Stimulated activated naive B cell treated with anti-CD40 and anti-IgM and Interleukin-4, amounts not matched to agents 10 μg/mL and 1 μg/mL and 100 μg/mL, for 72 hours (primary cell): Measurements from ENCODE around the gene CD8A.

ENCODE experiments used
- ATAC-seq, 2 donors: fragments of 150-1000 bp; cut with Tn5 transposase; replicated peaks; 2 replicates each; pipeline ENCODE4 v1.10.0; 2021; ENCODE audit warnings: moderate library complexity in 1 of 2
- DNase-seq: peaks from one replicate; pipeline ENCODE4 v3.0.0; 2021
- H3K27ac Mint-ChIP-seq: one replicate; pipeline ENCODE4 v1.8.0; 2022; ENCODE audit warnings: mild to moderate bottlenecking, mixed read lengths
- H3K27me3 Mint-ChIP-seq, 2 donors: one replicate each; pipeline ENCODE4 v1.8.0; 2022; ENCODE audit warnings: mixed read lengths in 2 of 2
- H3K36me3 Mint-ChIP-seq, 2 donors: one replicate each; pipeline ENCODE4 v1.8.0; 2022; ENCODE audit warnings: mixed read lengths in 2 of 2, mild to moderate bottlenecking in 1 of 2
- H3K4me1 Mint-ChIP-seq, 2 donors: one replicate each; pipeline ENCODE4 v1.8.0; 2022; ENCODE audit warnings: mixed read lengths in 2 of 2, mild to moderate bottlenecking in 1 of 2
- H3K4me3 Mint-ChIP-seq, 2 donors: one replicate each; pipeline ENCODE4 v1.8.0; 2022; ENCODE audit warnings: mild to moderate bottlenecking in 2 of 2, mixed read lengths in 2 of 2, moderate library complexity in 1 of 2
- H3K9me3 Mint-ChIP-seq, 2 donors: one replicate each; pipeline ENCODE4 v1.8.0; 2022; ENCODE audit warnings: mixed read lengths in 2 of 2, mild to moderate bottlenecking in 1 of 2

The CD8A gene

DNA sequence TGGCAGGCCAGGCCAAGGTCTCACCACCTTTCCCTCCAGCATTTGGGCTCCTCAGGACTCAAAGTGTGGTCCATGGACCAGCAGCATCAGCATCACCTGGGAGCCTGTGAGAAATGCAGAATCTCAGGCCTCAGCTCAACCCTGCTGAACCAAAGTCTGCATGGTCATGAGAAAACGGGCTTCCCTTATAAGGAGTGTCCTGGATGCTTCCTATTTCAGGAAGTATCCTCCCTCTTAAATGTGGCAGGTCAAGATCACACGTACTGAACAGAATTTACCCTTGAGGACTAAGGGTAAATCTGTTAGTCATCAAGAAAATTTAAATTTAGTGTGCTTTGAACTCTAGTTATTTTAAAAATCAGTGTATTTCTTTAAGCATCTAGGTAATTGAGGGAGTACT lies 11.8 kb downstream of the CD8A start:
- Mint-ChIP-seq H3K9me3 (no peaks in the 10 kb centered on the region), H3K36me3 (peaks cover 7 to 14% of the 10 kb centered on the region in 2 donors), H3K4me1 (peaks cover 11 to 24% of the 10 kb centered on the region in 2 donors), H3K27me3 (no peaks in the 10 kb centered on the region), H3K4me3 (no peak overlapping the region), H3K27ac (no peak overlapping the region)
- DNase-seq (no peak), ATAC-seq (no peak)

- no peak overlapping the region for H3K4me3 Mint-ChIP-seq
- no peak for DNase-seq
- no peak for ATAC-seq
- H3K36me3 Mint-ChIP-seq, result peaks cover 20 to 34% of the 10 kb centered on the region in 2 donors
- peaks cover 3 to 6% of the 10 kb centered on the region in 2 donors for H3K4me1 Mint-ChIP-seq
- no peaks in the 10 kb centered on the region for H3K9me3 Mint-ChIP-seq
- H3K27ac Mint-ChIP-seq, result no peak overlapping the region
- no peaks in the 10 kb centered on the region for H3K27me3 Mint-ChIP-seq
Measured at GRCh38 chr2:86776532-86776931, 14.2 kb downstream of the CD8A start.

- Mint-ChIP-seq H3K36me3 (peaks cover 23 to 39% of the 10 kb centered on the region in 2 donors), H3K27me3 (no peaks in the 10 kb centered on the region)
Measured at GRCh38 chr2:86775338-86775737, 15.4 kb downstream of the CD8A start.

DNA sequence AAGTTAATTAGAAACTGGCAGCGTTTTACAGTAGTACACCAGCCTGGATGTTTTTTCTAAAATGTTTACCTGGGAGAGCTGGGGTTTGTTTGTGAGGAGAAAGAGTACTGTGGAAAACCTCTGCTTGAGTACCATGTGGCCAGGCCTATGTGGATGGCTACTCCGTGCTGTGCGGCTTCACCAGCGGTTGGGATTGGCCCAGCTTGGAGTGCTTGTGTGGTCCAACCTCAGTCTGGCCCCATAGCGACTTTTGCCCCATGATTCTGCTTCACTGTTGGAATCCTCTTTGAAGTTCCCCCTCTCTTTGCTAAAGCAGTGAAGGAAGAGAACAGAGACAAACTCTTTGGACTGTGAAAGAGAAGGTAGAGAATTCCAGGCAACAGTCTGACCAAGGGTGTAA lies 15.9 kb downstream of the CD8A start:
- no peaks in the 10 kb centered on the region for H3K27me3 Mint-ChIP-seq
- no peaks in the 10 kb centered on the region for H3K9me3 Mint-ChIP-seq
- no peak for ATAC-seq
- no peak for DNase-seq
- no peaks in the 10 kb centered on the region for H3K4me1 Mint-ChIP-seq
- H3K27ac Mint-ChIP-seq, result no peak overlapping the region
- H3K36me3 Mint-ChIP-seq, result peaks cover 23 to 41% of the 10 kb centered on the region in 2 donors
- H3K4me3 Mint-ChIP-seq, result no peak overlapping the region

More at GRCh38 chr2:86775338-86775737, 15.4 kb downstream of the CD8A start:
- ATAC-seq (no peak), DNase-seq (no peak)
- H3K27ac Mint-ChIP-seq, result peak overlapping the region; percentile 42
- no peaks in the 10 kb centered on the region for H3K9me3 Mint-ChIP-seq
- H3K4me1 Mint-ChIP-seq, result no peaks in the 10 kb centered on the region
- H3K4me3 Mint-ChIP-seq, result no peak overlapping the region

DNA sequence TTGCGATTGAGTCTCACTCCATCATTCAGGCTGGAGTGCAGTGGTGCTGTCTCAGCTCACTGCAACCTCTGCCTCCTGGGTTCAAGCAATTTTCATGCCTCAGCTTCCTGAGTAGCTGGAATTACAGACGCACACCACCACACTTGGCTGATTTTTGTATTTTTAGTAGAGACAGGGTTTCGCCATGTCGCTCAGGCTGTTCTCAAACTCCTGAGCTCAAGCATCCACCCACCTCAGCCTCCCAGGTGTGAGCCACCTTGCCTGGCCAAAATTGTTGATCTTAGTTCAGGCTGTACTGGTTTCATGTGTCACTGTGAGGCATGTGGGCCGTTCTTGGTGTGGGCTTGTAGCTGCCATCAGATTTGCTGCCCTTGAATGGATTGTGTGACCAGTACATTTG lies 18.1 kb downstream of the CD8A start:
- no peaks in the 10 kb centered on the region for H3K9me3 Mint-ChIP-seq
- no peak overlapping the region for H3K4me3 Mint-ChIP-seq
- no peak for ATAC-seq
- H3K27me3 Mint-ChIP-seq, result no peaks in the 10 kb centered on the region
- no peak overlapping the region for H3K27ac Mint-ChIP-seq
- peaks cover 25 to 49% of the 10 kb centered on the region in 2 donors for H3K36me3 Mint-ChIP-seq
- DNase-seq, result no peak
- H3K4me1 Mint-ChIP-seq, result no peaks in the 10 kb centered on the region

- H3K4me3 Mint-ChIP-seq, result no peak overlapping the region
- H3K36me3 Mint-ChIP-seq, result peaks cover 25 to 48% of the 10 kb centered on the region in 2 donors
- no peaks in the 10 kb centered on the region for H3K9me3 Mint-ChIP-seq
- H3K4me1 Mint-ChIP-seq, result no peaks in the 10 kb centered on the region
- DNase-seq (no peak), ATAC-seq (no peak)
- H3K27ac Mint-ChIP-seq, result no peak overlapping the region
- no peaks in the 10 kb centered on the region for H3K27me3 Mint-ChIP-seq
Measured at GRCh38 chr2:86770816-86771301, 19.9 kb downstream of the CD8A start.

DNA sequence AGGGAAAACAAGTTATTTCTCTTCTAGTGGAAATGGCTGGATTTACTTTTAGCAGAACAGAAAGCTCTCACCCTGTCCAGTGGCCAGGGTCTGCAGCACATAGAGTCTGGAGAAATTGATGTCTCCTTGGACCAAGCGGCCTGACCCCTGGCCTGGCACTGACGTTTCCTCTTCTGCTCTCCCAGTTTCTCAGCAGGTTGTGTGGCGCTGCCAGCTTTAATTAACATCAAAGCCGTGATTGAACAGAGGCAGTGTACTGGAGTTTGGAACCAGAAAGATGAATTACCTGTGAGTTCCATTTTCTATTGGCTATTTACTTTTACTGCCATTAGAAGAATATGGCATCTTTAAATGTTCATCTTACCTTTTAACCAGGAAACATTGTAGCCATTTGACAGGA lies 20.9 kb downstream of the CD8A start:
- no peak overlapping the region for H3K4me3 Mint-ChIP-seq
- no peaks in the 10 kb centered on the region for H3K4me1 Mint-ChIP-seq
- DNase-seq, result no peak
- no peaks in the 10 kb centered on the region for H3K9me3 Mint-ChIP-seq
- ATAC-seq, result no peak
- H3K27ac Mint-ChIP-seq, result no peak overlapping the region
- H3K27me3 Mint-ChIP-seq, result no peaks in the 10 kb centered on the region
- H3K36me3 Mint-ChIP-seq, result peaks cover 24 to 48% of the 10 kb centered on the region in 2 donors

- Mint-ChIP-seq H3K4me3 (no peak overlapping the region), H3K27ac (no peak overlapping the region), H3K9me3 (no peaks in the 10 kb centered on the region), H3K27me3 (no peaks in the 10 kb centered on the region), H3K36me3 (peaks cover 20 to 37% of the 10 kb centered on the region in 2 donors), H3K4me1 (peaks cover 3 to 5% of the 10 kb centered on the region in 2 donors)
- ATAC-seq (no peak), DNase-seq (no peak)
Measured at GRCh38 chr2:86768189-86768949, 22.3 kb downstream of the CD8A start.

- Mint-ChIP-seq H3K36me3 (peaks cover 12 to 22% of the 10 kb centered on the region in 2 donors), H3K4me1 (peaks cover 11 to 15% of the 10 kb centered on the region in 2 donors), H3K27me3 (no peaks in the 10 kb centered on the region), H3K27ac (no peak overlapping the region), H3K4me3 (no peak overlapping the region), H3K9me3 (no peaks in the 10 kb centered on the region)
- no peak for ATAC-seq
- DNase-seq, result no peak
Measured at GRCh38 chr2:86765310-86765695, 25.4 kb downstream of the CD8A start.

DNA sequence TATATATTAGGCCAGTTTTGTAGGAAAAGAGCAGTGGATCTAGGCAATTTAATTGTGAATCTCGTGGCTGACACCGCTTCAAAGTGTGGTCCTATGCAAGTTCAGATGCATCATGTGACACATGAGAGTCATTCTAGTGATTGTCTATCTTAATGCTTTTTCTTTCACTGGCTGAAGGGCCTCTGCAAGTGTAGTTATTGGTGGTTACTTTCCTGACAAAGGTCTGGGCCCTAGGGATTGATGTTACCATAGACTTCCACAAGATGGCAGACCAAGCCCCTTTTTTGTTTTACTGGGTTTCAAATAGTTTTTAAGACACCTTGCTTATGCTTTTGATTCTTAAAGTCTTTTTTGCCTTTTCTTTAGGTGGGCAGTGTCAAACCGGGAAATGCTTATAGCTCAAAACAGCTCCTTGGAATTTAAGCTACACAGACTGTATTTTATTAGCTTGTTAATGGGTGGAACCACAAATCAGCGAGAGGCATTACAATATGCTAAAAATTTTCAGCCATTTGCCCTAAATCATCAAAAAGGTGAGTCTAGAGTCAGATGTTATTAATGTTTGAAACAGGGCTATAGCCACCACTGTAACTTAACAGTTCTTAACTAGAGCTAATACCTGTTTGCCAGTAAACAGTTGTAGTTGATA lies 25.9 kb downstream of the CD8A start:
- Mint-ChIP-seq H3K9me3 (no peaks in the 10 kb centered on the region), H3K4me3 (no peak overlapping the region), H3K27me3 (no peaks in the 10 kb centered on the region), H3K27ac (no peak overlapping the region), H3K4me1 (peaks cover 11 to 20% of the 10 kb centered on the region in 2 donors), H3K36me3 (peaks cover 12 to 25% of the 10 kb centered on the region in 2 donors)
- peak; percentile 72 to 73 for ATAC-seq
- DNase-seq, result no peak

DNA sequence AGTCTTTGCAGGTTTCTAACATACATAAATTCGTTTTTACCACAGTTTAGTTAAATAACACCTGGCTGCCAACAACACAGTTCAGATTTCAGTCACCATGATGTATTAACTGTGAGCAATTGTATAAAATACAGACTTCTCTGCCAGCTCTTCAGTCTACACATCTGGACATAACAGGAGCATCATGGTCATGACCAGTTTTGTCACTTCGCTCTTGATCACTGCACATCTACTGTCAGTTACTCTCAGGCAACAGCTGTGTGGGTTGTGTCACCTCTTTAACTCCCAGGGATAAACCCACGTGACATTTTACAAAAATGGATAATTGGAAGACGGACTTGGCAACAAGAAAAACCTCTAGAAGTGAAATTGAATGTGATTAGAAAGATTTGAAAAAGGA lies 30.3 kb downstream of the CD8A start:
- H3K27me3 Mint-ChIP-seq, result no peaks in the 10 kb centered on the region
- no peak for DNase-seq
- no peak overlapping the region for H3K27ac Mint-ChIP-seq
- ATAC-seq, result no peak
- peaks cover 22 to 31% of the 10 kb centered on the region in 2 donors for H3K36me3 Mint-ChIP-seq
- H3K4me1 Mint-ChIP-seq, result peaks cover 16 to 25% of the 10 kb centered on the region in 2 donors
- no peaks in the 10 kb centered on the region for H3K9me3 Mint-ChIP-seq
- no peak overlapping the region for H3K4me3 Mint-ChIP-seq

DNA sequence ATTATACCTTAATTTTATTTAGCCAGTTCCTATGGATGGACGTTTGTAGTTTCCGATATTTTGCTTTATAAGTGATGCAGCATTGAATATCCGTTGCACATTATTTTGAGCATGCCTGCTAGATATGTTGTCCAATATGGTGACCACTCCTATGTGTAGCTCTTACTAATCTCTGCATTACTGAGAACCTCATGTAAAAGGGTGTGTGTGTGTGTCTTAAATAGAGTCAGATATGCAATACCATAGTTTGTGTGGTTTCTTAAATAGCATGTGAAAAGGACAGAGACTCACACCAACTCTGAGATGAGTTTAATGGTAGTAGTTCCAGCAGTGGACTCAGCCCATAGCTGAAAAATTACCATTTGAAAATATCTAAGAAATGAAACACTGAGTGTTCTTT lies 32.3 kb downstream of the CD8A start:
- DNase-seq (no peak), ATAC-seq (no peak)
- H3K4me3 Mint-ChIP-seq, result no peak overlapping the region
- peaks cover 14 to 20% of the 10 kb centered on the region in 2 donors for H3K4me1 Mint-ChIP-seq
- no peaks in the 10 kb centered on the region for H3K9me3 Mint-ChIP-seq
- H3K27me3 Mint-ChIP-seq, result no peaks in the 10 kb centered on the region
- no peak overlapping the region for H3K27ac Mint-ChIP-seq
- H3K36me3 Mint-ChIP-seq, result peaks cover 20 to 36% of the 10 kb centered on the region in 2 donors

DNA sequence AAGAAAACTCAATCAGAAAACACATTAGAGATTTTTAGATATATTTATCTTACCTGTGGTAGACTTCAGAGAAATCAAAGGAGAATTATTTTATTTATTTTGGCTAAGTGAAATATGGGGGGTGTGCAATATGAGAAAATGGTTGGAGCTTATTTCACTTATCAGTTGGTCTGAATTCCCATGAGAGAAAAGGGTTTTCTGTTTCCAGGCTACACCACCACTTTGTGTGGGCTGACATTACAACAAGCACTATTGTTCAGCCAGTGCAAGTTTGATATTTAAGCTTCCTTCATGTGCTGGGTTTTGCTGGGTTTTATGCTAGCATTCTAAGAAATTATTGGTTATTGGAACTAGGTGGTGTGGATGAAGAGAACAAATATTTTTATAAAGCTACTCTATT lies 37.1 kb downstream of the CD8A start:
- H3K36me3 Mint-ChIP-seq, result peaks cover 31 to 62% of the 10 kb centered on the region in 2 donors
- H3K9me3 Mint-ChIP-seq, result peaks cover 8 to 11% of the 10 kb centered on the region in 2 donors
- ATAC-seq (no peak), DNase-seq (no peak)
- no peak overlapping the region for H3K27ac Mint-ChIP-seq
- no peak overlapping the region for H3K4me3 Mint-ChIP-seq
- H3K27me3 Mint-ChIP-seq, result no peaks in the 10 kb centered on the region
- H3K4me1 Mint-ChIP-seq, result peaks cover 11 to 12% of the 10 kb centered on the region in 2 donors

DNA sequence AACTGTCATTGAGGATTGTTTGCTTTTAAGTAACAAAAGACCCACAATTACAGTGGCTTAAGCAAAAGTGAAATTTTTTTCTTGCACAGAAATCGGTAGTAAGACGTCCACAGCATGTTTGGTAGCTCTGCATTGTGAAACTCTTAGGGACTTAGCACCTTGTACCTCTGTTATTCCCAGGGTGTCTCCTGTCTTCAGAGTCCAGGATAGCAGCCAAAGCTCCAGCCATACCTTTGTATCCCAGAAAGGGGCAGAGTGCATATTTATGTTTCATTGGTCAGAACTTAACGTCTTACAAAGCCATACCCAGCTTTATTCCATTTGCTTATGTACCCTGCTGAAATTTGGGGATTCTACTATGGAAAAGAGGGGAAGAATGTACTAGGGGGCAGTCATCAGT lies 37.8 kb downstream of the CD8A start:
- Mint-ChIP-seq H3K4me1 (peaks cover 9 to 10% of the 10 kb centered on the region in 2 donors), H3K4me3 (no peak overlapping the region), H3K36me3 (peaks cover 31 to 62% of the 10 kb centered on the region in 2 donors), H3K27me3 (no peaks in the 10 kb centered on the region), H3K9me3 (peaks cover 8 to 11% of the 10 kb centered on the region in 2 donors), H3K27ac (no peak overlapping the region)
- no peak for DNase-seq
- ATAC-seq, result no peak

- no peaks in the 10 kb centered on the region for H3K27me3 Mint-ChIP-seq
- ATAC-seq (no peak), DNase-seq (no peak)
- peaks cover 8 to 11% of the 10 kb centered on the region in 2 donors for H3K9me3 Mint-ChIP-seq
- H3K27ac Mint-ChIP-seq, result no peak overlapping the region
- peaks cover 14 to 22% of the 10 kb centered on the region in 2 donors for H3K4me1 Mint-ChIP-seq
- no peak overlapping the region for H3K4me3 Mint-ChIP-seq
- peaks cover 31 to 59% of the 10 kb centered on the region in 2 donors for H3K36me3 Mint-ChIP-seq
Measured at GRCh38 chr2:86751778-86752177, 38.9 kb downstream of the CD8A start.
